HepG2 (cell line): ENCODE measurements around the gene RBP3. TPM values are rescaled to one million over a fixed set of nuclear protein-coding genes. Genes with fewer than 3 reads are reported as not detected.

Source experiments
- ATF1 ChIP-seq: IDR thresholded peaks from 2 replicates; pipeline ENCODE4 v1.6.1; 2016; ENCODE audit warnings: mild to moderate bottlenecking, control low read depth
- JUN ChIP-seq: sonication (generic); formaldehyde crosslinking; IDR thresholded peaks from 2 replicates; pipeline ENCODE4 v1.4.0; 2020; ENCODE audit warnings: mild to moderate bottlenecking, missing genetic modification reagents
- KMT2A ChIP-seq: sonication (generic); formaldehyde crosslinking; IDR thresholded peaks from 2 replicates; pipeline ENCODE4 v1.4.0; 2020; ENCODE audit warnings: missing genetic modification reagents
- MAX ChIP-seq: IDR thresholded peaks from 2 replicates; pipeline ENCODE4 v1.6.1; 2012; ENCODE audit warnings: inconsistent platforms
- MIXL1 ChIP-seq: IDR thresholded peaks from 2 replicates; pipeline ENCODE4 v1.6.1; 2016
- SMYD3 ChIP-seq: sonication (generic); formaldehyde crosslinking; IDR thresholded peaks from 2 replicates; pipeline ENCODE4 v1.8.1; 2023; ENCODE audit warnings: mild to moderate bottlenecking, missing genetic modification reagents
- ZBED4 ChIP-seq: sonication (generic); formaldehyde crosslinking; IDR thresholded peaks from 2 replicates; pipeline ENCODE4 v1.4.0; 2020; ENCODE audit warnings: missing genetic modification reagents, borderline replicate concordance
- ZNF17 ChIP-seq: sonication (generic); formaldehyde crosslinking; IDR thresholded peaks from 2 replicates; pipeline ENCODE4 v1.5.0; 2020; ENCODE audit warnings: mild to moderate bottlenecking, missing genetic modification reagents
- polyA plus RNA-seq, 8 experiments: library from polyadenylated mRNA; depleted of rRNA in 3 of 8; stranded (reverse) in 7 of 8; unstranded in 1 of 8; fragments of >200 nt; fragmentation: Illumina TruSeq in 4 of 8; extraction: Trizol in 4 of 8; gene quantifications; 2 replicates each; pipeline versions ENCODE4 v1.2.1 to v1.2.3, GENCODE V29; 2011 to 2016; ENCODE audit warnings: low read depth in 4 of 8, missing spikeins in 1 of 8, mixed read lengths in 1 of 8; ENCODE audit not compliant: insufficient read depth in 1 of 8
- total RNA-seq, 5 experiments: library from RNA; depleted of rRNA; stranded (reverse); fragments of >200 nt; fragmentation: Illumina TruSeq; extraction: Trizol; gene quantifications; 2 replicates each; pipeline ENCODE4 v1.2.3, GENCODE V29; 2016; ENCODE audit warnings: low read depth in 1 of 5
- TF ChIP-seq, protein P1 (sequence below): sonication (generic); formaldehyde crosslinking; IDR thresholded peaks from 2 replicates; pipeline ENCODE4 v1.4.0; 2020; ENCODE audit warnings: missing genetic modification reagents, borderline replicate concordance
- TF ChIP-seq, protein P2 (sequence below): sonication (generic); formaldehyde crosslinking; IDR thresholded peaks from 2 replicates; pipeline ENCODE4 v1.4.0; 2020; ENCODE audit warnings: missing genetic modification reagents

RBP3 gene
- total and polyA plus RNA-seq, 2 of the 13 experiments (the other 11 are each of a cell fraction or from before 2014, with no cell fraction given): not detected

GRCh38 chr10:47404937-47405336 lies 56.8 kb downstream of the RBP3 start (continued):
- TF ChIP-seq, protein P1, sequence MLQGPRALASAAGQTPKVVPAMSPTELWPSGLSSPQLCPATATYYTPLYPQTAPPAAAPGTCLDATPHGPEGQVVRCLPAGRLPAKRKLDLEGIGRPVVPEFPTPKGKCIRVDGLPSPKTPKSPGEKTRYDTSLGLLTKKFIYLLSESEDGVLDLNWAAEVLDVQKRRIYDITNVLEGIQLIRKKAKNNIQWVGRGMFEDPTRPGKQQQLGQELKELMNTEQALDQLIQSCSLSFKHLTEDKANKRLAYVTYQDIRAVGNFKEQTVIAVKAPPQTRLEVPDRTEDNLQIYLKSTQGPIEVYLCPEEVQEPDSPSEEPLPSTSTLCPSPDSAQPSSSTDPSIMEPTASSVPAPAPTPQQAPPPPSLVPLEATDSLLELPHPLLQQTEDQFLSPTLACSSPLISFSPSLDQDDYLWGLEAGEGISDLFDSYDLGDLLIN: no peak
- TF ChIP-seq ZNF17 (CRISPR knock-in tag): no peak
- TF ChIP-seq JUN (CRISPR knock-in tag): no peak
- no peak for TF ChIP-seq ATF1 (CRISPR knock-in tag)
- no peak for TF ChIP-seq KMT2A
- TF ChIP-seq MIXL1: no peak
- TF ChIP-seq ZBED4: no peak
- TF ChIP-seq SMYD3 (CRISPR knock-in tag): no peak
- TF ChIP-seq, protein P2, sequence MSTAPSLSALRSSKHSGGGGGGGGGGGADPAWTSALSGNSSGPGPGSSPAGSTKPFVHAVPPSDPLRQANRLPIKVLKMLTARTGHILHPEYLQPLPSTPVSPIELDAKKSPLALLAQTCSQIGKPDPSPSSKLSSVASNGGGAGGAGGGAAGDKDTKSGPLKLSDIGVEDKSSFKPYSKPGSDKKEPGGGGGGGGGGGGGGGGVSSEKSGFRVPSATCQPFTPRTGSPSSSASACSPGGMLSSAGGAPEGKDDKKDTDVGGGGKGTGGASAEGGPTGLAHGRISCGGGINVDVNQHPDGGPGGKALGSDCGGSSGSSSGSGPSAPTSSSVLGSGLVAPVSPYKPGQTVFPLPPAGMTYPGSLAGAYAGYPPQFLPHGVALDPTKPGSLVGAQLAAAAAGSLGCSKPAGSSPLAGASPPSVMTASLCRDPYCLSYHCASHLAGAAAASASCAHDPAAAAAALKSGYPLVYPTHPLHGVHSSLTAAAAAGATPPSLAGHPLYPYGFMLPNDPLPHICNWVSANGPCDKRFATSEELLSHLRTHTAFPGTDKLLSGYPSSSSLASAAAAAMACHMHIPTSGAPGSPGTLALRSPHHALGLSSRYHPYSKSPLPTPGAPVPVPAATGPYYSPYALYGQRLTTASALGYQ: no peak
- no peak for TF ChIP-seq MAX
